Smooth muscle cell (in vitro differentiated cells): Measurements from ENCODE around the gene CYP4F8. TPM values are rescaled to one million over a fixed set of nuclear protein-coding genes. Genes with fewer than 3 reads are reported as not detected.
"Not testable (repeated sequence)": the region's sequence is repeated elsewhere in the genome, so short reads cannot be mapped to it uniquely, and the experiment has no call there.

Experiments used
- DNase-seq: peaks from one replicate; lab custom pipeline; 2025; ENCODE audit not compliant: unreplicated experiment; lab: John Stamatoyannopoulos, UW
- H2AFZ ChIP-seq: fragments of 200-600 bp; sonication (generic); 2 replicates; pipeline ENCODE4 v1.6.0; 2016; ENCODE audit warnings: antibody characterized with exemption, low read depth, mild to moderate bottlenecking
- H3F3A ChIP-seq: fragments of 200-600 bp; sonication (generic); 2 replicates; pipeline ENCODE4 v1.6.0; 2017; ENCODE audit warnings: antibody characterized with exemption, low read depth
- H3K27ac ChIP-seq: fragments of 200-600 bp; sonication (generic); 2 replicates; pipeline ENCODE4 v1.5.1; 2016; ENCODE audit warnings: low read depth, mild to moderate bottlenecking
- H3K27me3 ChIP-seq: fragments of 200-600 bp; sonication (generic); 2 replicates; pipeline ENCODE4 v1.6.1; 2016; ENCODE audit warnings: low read depth, mild to moderate bottlenecking
- H3K36me3 ChIP-seq: fragments of 200-600 bp; sonication (generic); 2 replicates; pipeline ENCODE4 v1.5.1; 2016; ENCODE audit warnings: low read depth
- H3K4me1 ChIP-seq: fragments of 200-600 bp; sonication (generic); 2 replicates; pipeline ENCODE4 v1.5.1; 2016; ENCODE audit warnings: low read depth
- H3K4me2 ChIP-seq: fragments of 200-600 bp; sonication (generic); 2 replicates; pipeline ENCODE4 v1.6.0; 2016; ENCODE audit warnings: mild to moderate bottlenecking
- H3K4me3 ChIP-seq: fragments of 200-600 bp; sonication (generic); 2 replicates; pipeline ENCODE4 v1.5.1; 2016; ENCODE audit warnings: mild to moderate bottlenecking
- H3K79me2 ChIP-seq: fragments of 200-600 bp; sonication (generic); 2 replicates; pipeline ENCODE4 v1.6.0; 2016; ENCODE audit warnings: low read depth, mild to moderate bottlenecking
- H3K9ac ChIP-seq: fragments of 200-600 bp; sonication (generic); 2 replicates; pipeline ENCODE4 v1.6.0; 2016; ENCODE audit warnings: low read depth
- H3K9me3 ChIP-seq: fragments of 200-600 bp; sonication (generic); replicated peaks from 2 replicates; pipeline ENCODE4 v1.5.1; 2016; ENCODE audit warnings: low read depth
- H4K20me1 ChIP-seq: fragments of 200-600 bp; sonication (generic); 2 replicates; pipeline ENCODE4 v1.6.0; 2016; ENCODE audit warnings: low read depth
- WGBS: methylation state at CpG from one replicate; pipeline ENCODE4 v1.1.7; 2016; ENCODE audit warnings: low lambda C conversion rate; 5-methylcytosine and 5-hydroxymethylcytosine counted together
- polyA plus RNA-seq: library from polyadenylated mRNA; unstranded; fragments of >200 nt; fragmentation: Nextera tagmentation; extraction: Ambion mirVana; gene quantifications from 2 replicates; pipeline ENCODE4 v1.2.1, GENCODE V29; 2016
- small RNA-seq: library from RNA; depleted of rRNA; stranded (forward); fragments of <200 nt; gene quantifications from one replicate; pipeline ENCODE3, GENCODE V24; 2014
- total RNA-seq: library from RNA; depleted of rRNA; stranded (reverse); fragments of >200 nt; gene quantifications from 2 replicates; pipeline ENCODE4 v1.2.3, GENCODE V29; 2014
- TF ChIP-seq, protein P1 (sequence below): fragments of 200-600 bp; sonication (generic); IDR thresholded peaks from 2 replicates; pipeline ENCODE4 v1.5.1; 2017; ENCODE audit warnings: borderline replicate concordance, mild to moderate bottlenecking, antibody characterized with exemption; ENCODE audit not compliant: insufficient read depth, poor library complexity, severe bottlenecking

CYP4F8 gene
- total and polyA plus RNA-seq, 2 experiments from 2014 or later, result not detected

DNA sequence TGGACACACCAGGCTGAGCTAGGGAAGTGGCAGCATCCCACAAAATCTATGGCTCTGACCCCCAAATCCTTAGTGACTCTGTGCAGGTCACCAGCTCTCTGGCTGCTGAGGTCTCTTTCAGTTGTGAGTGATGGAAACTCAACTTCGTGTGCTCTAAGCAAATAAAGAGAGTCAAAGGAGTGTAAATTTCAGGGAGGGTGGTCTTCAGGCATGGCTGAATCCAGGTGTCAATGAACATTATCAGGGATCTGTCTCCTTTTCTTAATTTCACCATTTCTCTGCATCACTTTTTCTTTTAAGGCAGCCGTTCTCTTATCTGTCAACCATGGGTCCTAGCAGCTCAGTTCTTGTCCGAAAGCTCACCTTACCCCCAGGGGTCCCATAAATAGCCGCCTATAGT lies 64.1 kb downstream of the CYP4F8 start:
- 16% methylated on average over 4 of the region's 4 CpGs for WGBS
- no peaks in the 10 kb centered on the region for H3K36me3 ChIP-seq
- H3K4me3 ChIP-seq, result no peak overlapping the region
- DNase-seq, result no peak
- no peaks in the 10 kb centered on the region for H4K20me1 ChIP-seq
- no peaks in the 10 kb centered on the region for H3K27me3 ChIP-seq
- H3K27ac ChIP-seq, result no peak overlapping the region
- H3K79me2 ChIP-seq, result no peaks in the 10 kb centered on the region
- peaks cover 4% of the 10 kb centered on the region for H3K9me3 ChIP-seq
- no peak overlapping the region for H3K9ac ChIP-seq
- H2AFZ ChIP-seq, result no peak overlapping the region
- no peaks in the 10 kb centered on the region for H3F3A ChIP-seq
- no peaks in the 10 kb centered on the region for H3K4me1 ChIP-seq
- no peak overlapping the region for H3K4me2 ChIP-seq
- TF ChIP-seq, protein P1, sequence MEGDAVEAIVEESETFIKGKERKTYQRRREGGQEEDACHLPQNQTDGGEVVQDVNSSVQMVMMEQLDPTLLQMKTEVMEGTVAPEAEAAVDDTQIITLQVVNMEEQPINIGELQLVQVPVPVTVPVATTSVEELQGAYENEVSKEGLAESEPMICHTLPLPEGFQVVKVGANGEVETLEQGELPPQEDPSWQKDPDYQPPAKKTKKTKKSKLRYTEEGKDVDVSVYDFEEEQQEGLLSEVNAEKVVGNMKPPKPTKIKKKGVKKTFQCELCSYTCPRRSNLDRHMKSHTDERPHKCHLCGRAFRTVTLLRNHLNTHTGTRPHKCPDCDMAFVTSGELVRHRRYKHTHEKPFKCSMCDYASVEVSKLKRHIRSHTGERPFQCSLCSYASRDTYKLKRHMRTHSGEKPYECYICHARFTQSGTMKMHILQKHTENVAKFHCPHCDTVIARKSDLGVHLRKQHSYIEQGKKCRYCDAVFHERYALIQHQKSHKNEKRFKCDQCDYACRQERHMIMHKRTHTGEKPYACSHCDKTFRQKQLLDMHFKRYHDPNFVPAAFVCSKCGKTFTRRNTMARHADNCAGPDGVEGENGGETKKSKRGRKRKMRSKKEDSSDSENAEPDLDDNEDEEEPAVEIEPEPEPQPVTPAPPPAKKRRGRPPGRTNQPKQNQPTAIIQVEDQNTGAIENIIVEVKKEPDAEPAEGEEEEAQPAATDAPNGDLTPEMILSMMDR, result no peak

DNA sequence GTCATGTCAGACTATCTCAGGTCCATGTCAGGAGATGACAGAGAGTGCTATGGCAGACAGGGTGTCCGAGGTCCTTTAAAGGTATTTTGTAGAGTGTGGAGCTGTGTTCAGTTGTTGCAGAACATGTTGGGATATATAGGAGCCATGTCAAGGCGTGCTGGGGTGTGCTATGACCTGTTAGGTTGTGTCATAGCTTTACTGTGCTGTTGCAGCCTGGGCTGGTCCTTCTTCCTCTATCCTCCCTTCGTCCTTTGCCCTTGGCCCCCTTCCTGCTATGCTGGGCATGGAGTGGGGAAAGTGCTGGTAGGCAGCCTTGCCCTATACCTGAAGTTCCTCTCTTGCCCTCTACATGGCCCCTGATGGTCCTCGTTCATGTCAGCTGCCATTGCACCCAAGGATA lies 64.8 kb downstream of the CYP4F8 start:
- H3K9me3 ChIP-seq, H3K4me3 ChIP-seq, H3K36me3 ChIP-seq, H4K20me1 ChIP-seq, H3K27me3 ChIP-seq, H3K79me2 ChIP-seq, H3K9ac ChIP-seq, H3K27ac ChIP-seq, H3K4me1 ChIP-seq, H3F3A ChIP-seq, H2AFZ ChIP-seq, H3K4me2 ChIP-seq, DNase-seq: not testable (repeated sequence)
- WGBS, result 58% methylated on average over 4 of the region's 4 CpGs

Small RNA genes lying within 50 kb of the gene (small RNA-seq; reads per million reads assigned to genes)
- gene AD000091.1, result not detected

Other genes with a start within 250 kb of the CYP4F8 start
- 12.0 and 24.2 TPM in 2 replicates for gene AKAP8, start 235.4 kb upstream of the CYP4F8 start, total RNA-seq
- 19.1 and 27.3 TPM in 2 replicates for gene AKAP8, start 235.4 kb upstream of the CYP4F8 start, polyA plus RNA-seq
- gene AKAP8L, start 196.2 kb upstream of the CYP4F8 start, total RNA-seq, result 61.9 and 92.0 TPM in 2 replicates
- gene AKAP8L, start 196.2 kb upstream of the CYP4F8 start, polyA plus RNA-seq, result 93.9 and 105 TPM in 2 replicates
- gene WIZ, start 165.3 kb upstream of the CYP4F8 start, total RNA-seq, result 13.5 and 23.1 TPM in 2 replicates
- 40.5 and 41.5 TPM in 2 replicates for gene WIZ, start 165.3 kb upstream of the CYP4F8 start, polyA plus RNA-seq
- not detected in 2 replicates for gene RASAL3, start 150.7 kb upstream of the CYP4F8 start, total RNA-seq
- 0.24 TPM in 1 of 2 replicates, not detected in the other for gene RASAL3, start 150.7 kb upstream of the CYP4F8 start, polyA plus RNA-seq
- gene PGLYRP2, start 135.7 kb upstream of the CYP4F8 start, total RNA-seq, result not detected in 2 replicates
- not detected in 2 replicates for gene PGLYRP2, start 135.7 kb upstream of the CYP4F8 start, polyA plus RNA-seq
- not detected in 2 replicates for gene CYP4F22, start 106.7 kb upstream of the CYP4F8 start, total RNA-seq
- not detected in 2 replicates for gene CYP4F22, start 106.7 kb upstream of the CYP4F8 start, polyA plus RNA-seq
- not detected in 2 replicates for gene CYP4F3, start 25.7 kb downstream of the CYP4F8 start, total RNA-seq
- gene CYP4F3, start 25.7 kb downstream of the CYP4F8 start, polyA plus RNA-seq, result not detected in 2 replicates
- gene CYP4F12, start 57.9 kb downstream of the CYP4F8 start, total RNA-seq, result not detected in 2 replicates
- gene CYP4F12, start 57.9 kb downstream of the CYP4F8 start, polyA plus RNA-seq, result not detected in 2 replicates
- gene OR10H2, start 112.8 kb downstream of the CYP4F8 start, total RNA-seq, result not detected in 2 replicates
- not detected in 2 replicates for gene OR10H2, start 112.8 kb downstream of the CYP4F8 start, polyA plus RNA-seq
- gene OR10H3, start 122.8 kb downstream of the CYP4F8 start, total RNA-seq, result not detected in 2 replicates
- not detected in 2 replicates for gene OR10H3, start 122.8 kb downstream of the CYP4F8 start, polyA plus RNA-seq
- not detected in 2 replicates for gene OR10H5, start 172.4 kb downstream of the CYP4F8 start, total RNA-seq
- not detected in 2 replicates for gene OR10H5, start 172.4 kb downstream of the CYP4F8 start, polyA plus RNA-seq
- gene OR10H1, start 200.4 kb downstream of the CYP4F8 start, total RNA-seq, result not detected in 2 replicates
- gene OR10H1, start 200.4 kb downstream of the CYP4F8 start, polyA plus RNA-seq, result not detected in 2 replicates